Ecto neural progenitor cell (in vitro differentiated cells): ENCODE data around the gene LRAT.

Experiments used
- DNase-seq: peaks from one replicate; pipeline ENCODE4 v3.0.0-alpha.2; 2018; ENCODE audit warnings: low spot score

LRAT gene

GRCh38 chr4:154778264-154778663, 34.5 kb downstream of the LRAT start:
- DNase-seq = no peak

- DNase-seq = no peak
Measured at GRCh38 chr4:154779362-154779947, 35.7 kb downstream of the LRAT start.

GRCh38 chr4:154781126-154781982, 37.6 kb downstream of the LRAT start, which contains the start of gene RBM46:
RBM46 (plus strand) TSS chr4:154781272; CDS start chr4:154796753, 15,481 bp downstream.
- DNase-seq = no peak

- no peak for DNase-seq
Measured at GRCh38 chr4:154781983-154782293, 38.1 kb downstream of the LRAT start.
